ENCODE results near the gene MYL11. TPM values are rescaled to one million over a fixed set of nuclear protein-coding genes. Genes with fewer than 3 reads are reported as not detected.

Gene MYL11
- total RNA-seq, 1 donor from 2014 or later, result not detected

DNA sequence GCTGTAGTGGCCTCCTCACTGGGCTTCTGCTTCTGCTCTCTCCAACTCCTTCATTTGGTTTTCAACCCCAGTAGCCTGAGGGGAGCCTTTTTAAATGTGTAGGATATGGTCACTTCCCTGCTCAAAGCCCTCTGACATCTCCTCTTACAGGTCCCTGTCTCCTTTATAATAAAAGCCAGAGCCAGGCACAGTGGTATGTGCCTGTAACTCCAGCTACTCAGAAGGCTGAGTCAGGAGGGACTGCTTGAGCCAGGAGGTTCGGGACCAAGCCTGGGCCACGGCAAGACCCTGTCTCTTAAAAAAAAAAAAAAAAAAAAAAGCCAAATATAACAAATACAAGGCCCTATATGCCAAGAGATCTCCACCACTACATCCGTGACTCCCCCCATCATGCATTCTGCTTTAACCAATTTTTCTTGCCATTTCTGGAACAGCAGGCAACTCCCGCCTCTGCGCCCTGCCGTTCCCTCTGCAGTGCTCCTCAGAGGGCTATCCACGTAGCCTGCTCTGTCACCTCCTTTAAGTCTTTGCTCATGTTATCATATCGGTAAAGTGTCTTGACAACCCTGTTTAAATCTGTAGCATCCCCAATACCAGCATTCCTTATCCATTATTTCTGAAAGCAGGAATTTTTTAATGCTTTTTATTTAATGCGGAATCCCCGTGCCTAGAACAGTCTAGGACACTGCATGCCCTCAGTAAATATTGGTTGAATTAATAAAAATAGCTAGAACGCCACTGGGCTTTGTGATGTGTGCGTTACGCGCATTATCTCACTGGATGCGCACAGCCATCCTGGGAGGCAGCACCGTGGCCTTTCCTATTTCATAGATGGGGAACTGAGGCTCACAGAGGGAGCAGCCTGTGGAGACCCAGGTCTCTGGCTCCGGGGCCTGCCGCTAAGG lies 42.3 kb downstream of the MYL11 start:
- TF ChIP-seq, protein P1, sequence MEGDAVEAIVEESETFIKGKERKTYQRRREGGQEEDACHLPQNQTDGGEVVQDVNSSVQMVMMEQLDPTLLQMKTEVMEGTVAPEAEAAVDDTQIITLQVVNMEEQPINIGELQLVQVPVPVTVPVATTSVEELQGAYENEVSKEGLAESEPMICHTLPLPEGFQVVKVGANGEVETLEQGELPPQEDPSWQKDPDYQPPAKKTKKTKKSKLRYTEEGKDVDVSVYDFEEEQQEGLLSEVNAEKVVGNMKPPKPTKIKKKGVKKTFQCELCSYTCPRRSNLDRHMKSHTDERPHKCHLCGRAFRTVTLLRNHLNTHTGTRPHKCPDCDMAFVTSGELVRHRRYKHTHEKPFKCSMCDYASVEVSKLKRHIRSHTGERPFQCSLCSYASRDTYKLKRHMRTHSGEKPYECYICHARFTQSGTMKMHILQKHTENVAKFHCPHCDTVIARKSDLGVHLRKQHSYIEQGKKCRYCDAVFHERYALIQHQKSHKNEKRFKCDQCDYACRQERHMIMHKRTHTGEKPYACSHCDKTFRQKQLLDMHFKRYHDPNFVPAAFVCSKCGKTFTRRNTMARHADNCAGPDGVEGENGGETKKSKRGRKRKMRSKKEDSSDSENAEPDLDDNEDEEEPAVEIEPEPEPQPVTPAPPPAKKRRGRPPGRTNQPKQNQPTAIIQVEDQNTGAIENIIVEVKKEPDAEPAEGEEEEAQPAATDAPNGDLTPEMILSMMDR (IDR thresholded peaks at IDR 0.05; ENCODE audit: insufficient read depth, low read depth, low read length), result no peak
- TF ChIP-seq EZH2 (IDR thresholded peaks at IDR 0.05; ENCODE audit: insufficient read depth, low read length), result no peak

DNA sequence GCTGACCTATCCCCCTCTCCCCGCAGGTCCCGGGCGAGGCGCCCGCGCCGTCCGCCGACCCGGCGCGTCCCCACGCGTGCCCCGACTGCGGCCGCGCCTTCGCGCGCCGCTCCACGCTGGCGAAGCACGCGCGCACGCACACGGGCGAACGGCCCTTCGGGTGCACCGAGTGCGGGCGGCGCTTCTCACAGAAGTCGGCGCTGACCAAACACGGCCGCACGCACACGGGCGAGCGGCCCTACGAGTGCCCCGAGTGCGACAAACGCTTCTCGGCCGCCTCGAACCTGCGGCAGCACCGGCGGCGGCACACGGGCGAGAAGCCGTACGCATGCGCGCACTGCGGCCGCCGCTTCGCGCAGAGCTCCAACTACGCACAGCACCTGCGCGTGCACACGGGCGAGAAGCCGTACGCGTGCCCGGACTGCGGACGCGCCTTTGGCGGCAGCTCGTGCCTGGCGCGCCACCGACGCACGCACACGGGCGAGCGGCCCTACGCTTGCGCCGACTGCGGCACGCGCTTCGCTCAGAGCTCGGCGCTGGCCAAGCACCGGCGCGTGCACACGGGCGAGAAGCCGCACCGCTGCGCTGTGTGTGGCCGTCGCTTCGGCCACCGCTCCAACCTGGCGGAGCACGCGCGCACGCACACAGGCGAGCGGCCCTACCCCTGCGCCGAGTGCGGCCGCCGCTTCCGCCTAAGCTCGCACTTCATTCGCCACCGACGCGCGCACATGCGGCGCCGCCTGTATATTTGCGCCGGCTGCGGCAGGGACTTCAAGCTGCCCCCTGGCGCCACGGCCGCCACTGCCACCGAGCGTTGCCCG lies 43.1 kb downstream of the MYL11 start:
- no peaks in the 10 kb centered on the region for H3K4me1 ChIP-seq (ENCODE audit: insufficient read depth, low read length)
- no peaks in the 10 kb centered on the region for H3K9me3 Mint-ChIP-seq (ENCODE audit: unreplicated experiment)
- peaks cover 21% of the 10 kb centered on the region for H3K36me3 Mint-ChIP-seq (ENCODE audit: low read depth, unreplicated experiment)
- H3K4me2 ChIP-seq (ENCODE audit: low read length), result peak overlapping the region; percentile 89
- TF ChIP-seq, protein P1 (IDR thresholded peaks at IDR 0.05; ENCODE audit: insufficient read depth, low read depth, low read length), result no peak
- no peak for TF ChIP-seq EZH2 (IDR thresholded peaks at IDR 0.05; ENCODE audit: insufficient read depth, low read length)
- FAIRE-seq (no peak), DNase-seq (ENCODE audit: low read depth) (peak; percentile 88)
- H3K27me3 ChIP-seq (ENCODE audit: insufficient read depth, low read length), result no peaks in the 10 kb centered on the region
- peak overlapping the region; percentile 67 for H3K9ac ChIP-seq (ENCODE audit: low read length)
- H3K9me3 ChIP-seq (ENCODE audit: insufficient read depth, low read depth, low read length), result no peaks in the 10 kb centered on the region
- H3K79me2 ChIP-seq (ENCODE audit: insufficient read depth, low read length), result peaks cover 7% of the 10 kb centered on the region
- peak overlapping the region; percentile 93 for H2AFZ ChIP-seq (ENCODE audit: low read depth, low read length)
- peaks cover 35% of the 10 kb centered on the region for H4K20me1 ChIP-seq (ENCODE audit: insufficient read depth, low read length)
- H3K4me1 Mint-ChIP-seq (ENCODE audit: low read depth, unreplicated experiment), result peaks cover 4% of the 10 kb centered on the region
- H3K27ac ChIP-seq (ENCODE audit: low read depth, low read length), result peak overlapping the region; percentile 25
- no peaks in the 10 kb centered on the region for H3K36me3 ChIP-seq (ENCODE audit: insufficient read depth, low read length)
- H3K27me3 Mint-ChIP-seq (ENCODE audit: low read depth, unreplicated experiment), result no peaks in the 10 kb centered on the region
- H3K4me3 Mint-ChIP-seq (ENCODE audit: unreplicated experiment), result no peak overlapping the region
- H3K4me3 ChIP-seq (ENCODE audit: insufficient read depth, low read depth, low read length), result peak overlapping the region; percentile 63
- H3K27ac Mint-ChIP-seq (ENCODE audit: unreplicated experiment), result no peak overlapping the region

More for the DNA sequence above, 42.3 kb downstream of the MYL11 start:
- Mint-ChIP-seq H3K4me3 (ENCODE audit: unreplicated experiment) (peak overlapping the region; percentile 71), H3K9me3 (ENCODE audit: unreplicated experiment) (no peaks in the 10 kb centered on the region), H3K36me3 (ENCODE audit: low read depth, unreplicated experiment) (peaks cover 23% of the 10 kb centered on the region), H3K27ac (ENCODE audit: unreplicated experiment) (no peak overlapping the region), H3K4me1 (ENCODE audit: low read depth, unreplicated experiment) (peaks cover 7% of the 10 kb centered on the region), H3K27me3 (ENCODE audit: low read depth, unreplicated experiment) (no peaks in the 10 kb centered on the region)
- H3K36me3 ChIP-seq (ENCODE audit: insufficient read depth, low read length), result peaks cover 5% of the 10 kb centered on the region
- peaks cover 43% of the 10 kb centered on the region for H4K20me1 ChIP-seq (ENCODE audit: insufficient read depth, low read length)
- peak overlapping the region; percentile 67 for H3K9ac ChIP-seq (ENCODE audit: low read length)
- DNase-seq (ENCODE audit: low read depth) (no peak), FAIRE-seq (no peak)
- peak overlapping the region; percentile 89 for H3K4me2 ChIP-seq (ENCODE audit: low read length)
- H3K27ac ChIP-seq (ENCODE audit: low read depth, low read length), result peak overlapping the region; percentile 25
- H3K4me1 ChIP-seq (ENCODE audit: insufficient read depth, low read length), result no peaks in the 10 kb centered on the region
- H2AFZ ChIP-seq (ENCODE audit: low read depth, low read length), result peak overlapping the region; percentile 93
- no peaks in the 10 kb centered on the region for H3K27me3 ChIP-seq (ENCODE audit: insufficient read depth, low read length)
- H3K4me3 ChIP-seq (ENCODE audit: insufficient read depth, low read depth, low read length), result peak overlapping the region; percentile 63
- H3K9me3 ChIP-seq (ENCODE audit: insufficient read depth, low read depth, low read length), result no peaks in the 10 kb centered on the region
- peaks cover 15% of the 10 kb centered on the region for H3K79me2 ChIP-seq (ENCODE audit: insufficient read depth, low read length)
